ENCODE data around the gene SLC26A9. TPM values are rescaled to one million over a fixed set of nuclear protein-coding genes. Genes with fewer than 3 reads are reported as not detected.

SLC26A9 gene
- total and polyA plus RNA-seq, 2 experiments from 2014 or later = not detected

GRCh38 chr1:205972491-205973168 lies 29.4 kb upstream of the SLC26A9 start:
- H3K4me1 ChIP-seq (ENCODE audit: insufficient read depth) = peaks cover 19% of the 10 kb centered on the region
- no peak overlapping the region for H3K4me2 ChIP-seq (ENCODE audit: unreplicated experiment)
- H3K9me2 ChIP-seq (ENCODE audit: insufficient read depth) = no peaks in the 10 kb centered on the region
- TF ChIP-seq EZH2phosphoT487 (IDR thresholded peaks at IDR 0.05; ENCODE audit: insufficient read depth, low read depth) = no peak
- TF ChIP-seq EZH2 (IDR thresholded peaks at IDR 0.05; ENCODE audit: insufficient read depth, poor library complexity, severe bottlenecking) = no peak
- no peaks in the 10 kb centered on the region for H3K27me3 ChIP-seq (replicated peaks; ENCODE audit: insufficient read depth)
- in situ Hi-C loops (cut with MboI) = no loop called here
- DNase-seq = no peak
- no peak overlapping the region for H2AFZ ChIP-seq
- WGBS, 2 experiments (ENCODE audit: low coverage in 1 of 2, low lambda C conversion rate in 2 of 2, missing lambda C conversion rate in 2 of 2) = 58 to 59% methylated on average over 11 of the region's 11 CpGs
- H4K20me1 ChIP-seq (ENCODE audit: insufficient read depth) = no peaks in the 10 kb centered on the region
- no peaks in the 10 kb centered on the region; the same call in 1 of the 2 replicates for H3F3A ChIP-seq (ENCODE audit: insufficient read depth)
- H3K9me3 ChIP-seq (ENCODE audit: low read depth) = no peaks in the 10 kb centered on the region
- no peak overlapping the region for H3K4me3 ChIP-seq
- H3K27ac ChIP-seq = no peak overlapping the region
- H3K79me2 ChIP-seq (ENCODE audit: insufficient read depth) = no peaks in the 10 kb centered on the region
- no peaks in the 10 kb centered on the region for H3K36me3 ChIP-seq (ENCODE audit: low read depth)
- H3K9ac ChIP-seq = no peak overlapping the region

GRCh38 chr1:205972081-205972480 lies 28.8 kb upstream of the SLC26A9 start:
- no peaks in the 10 kb centered on the region for H3K36me3 ChIP-seq (ENCODE audit: low read depth)

GRCh38 chr1:205971082-205971481 lies 27.8 kb upstream of the SLC26A9 start:
- H3K79me2 ChIP-seq (ENCODE audit: insufficient read depth) = no peaks in the 10 kb centered on the region
- in situ Hi-C loops (cut with MboI) = no loop called here

More at GRCh38 chr1:205972081-205972480, 28.8 kb upstream of the SLC26A9 start:
- in situ Hi-C loops (cut with MboI) = no loop called here
- Histone ChIP-seq H3K4me2 (ENCODE audit: unreplicated experiment) (no peak overlapping the region), H3K4me3 (no peak overlapping the region), H3K9ac (no peak overlapping the region), H3K27me3 (replicated peaks; ENCODE audit: insufficient read depth) (no peaks in the 10 kb centered on the region), H3K9me3 (ENCODE audit: low read depth) (no peaks in the 10 kb centered on the region), H3F3A (ENCODE audit: insufficient read depth) (no peaks in the 10 kb centered on the region; the same call in 1 of the 2 replicates), H3K79me2 (ENCODE audit: insufficient read depth) (no peaks in the 10 kb centered on the region), H2AFZ (no peak overlapping the region), H3K27ac (no peak overlapping the region), H4K20me1 (ENCODE audit: insufficient read depth) (no peaks in the 10 kb centered on the region), H3K4me1 (ENCODE audit: insufficient read depth) (peaks cover 17% of the 10 kb centered on the region), H3K9me2 (ENCODE audit: insufficient read depth) (no peaks in the 10 kb centered on the region)
- no peak for DNase-seq
- WGBS, 2 experiments (ENCODE audit: low coverage in 1 of 2, low lambda C conversion rate in 2 of 2, missing lambda C conversion rate in 2 of 2) = 78 to 84% methylated on average over 4 of the region's 4 CpGs
- no peak for TF ChIP-seq EZH2 (IDR thresholded peaks at IDR 0.05; ENCODE audit: insufficient read depth, poor library complexity, severe bottlenecking)
- no peak for TF ChIP-seq EZH2phosphoT487 (IDR thresholded peaks at IDR 0.05; ENCODE audit: insufficient read depth, low read depth)

GRCh38 chr1:205970486-205970885 lies 27.2 kb upstream of the SLC26A9 start:
- no peak overlapping the region for H3K4me2 ChIP-seq (ENCODE audit: unreplicated experiment)
- H3F3A ChIP-seq (ENCODE audit: insufficient read depth) = no peaks in the 10 kb centered on the region; the same call in 1 of the 2 replicates
- H3K36me3 ChIP-seq (ENCODE audit: low read depth) = no peaks in the 10 kb centered on the region
- TF ChIP-seq EZH2 (IDR thresholded peaks at IDR 0.05; ENCODE audit: insufficient read depth, poor library complexity, severe bottlenecking) (no peak), EZH2phosphoT487 (IDR thresholded peaks at IDR 0.05; ENCODE audit: insufficient read depth, low read depth) (no peak)
- no peak overlapping the region for H3K4me3 ChIP-seq
- H2AFZ ChIP-seq = no peak overlapping the region
- 0% methylated on average over 1 of the region's 1 CpG for WGBS, 2 experiments (ENCODE audit: low coverage in 1 of 2, low lambda C conversion rate in 2 of 2, missing lambda C conversion rate in 2 of 2)
- H3K9ac ChIP-seq = no peak overlapping the region
- H3K4me1 ChIP-seq (ENCODE audit: insufficient read depth) = peaks cover 10% of the 10 kb centered on the region
- no peak overlapping the region for H3K27ac ChIP-seq
- no peaks in the 10 kb centered on the region for H3K27me3 ChIP-seq (replicated peaks; ENCODE audit: insufficient read depth)
- no peak for DNase-seq
- no peaks in the 10 kb centered on the region for H3K9me2 ChIP-seq (ENCODE audit: insufficient read depth)
- H4K20me1 ChIP-seq (ENCODE audit: insufficient read depth) = no peaks in the 10 kb centered on the region
- no peaks in the 10 kb centered on the region for H3K79me2 ChIP-seq (ENCODE audit: insufficient read depth)
- no peaks in the 10 kb centered on the region for H3K9me3 ChIP-seq (ENCODE audit: low read depth)
- in situ Hi-C loops (cut with MboI) = no loop called here

More at GRCh38 chr1:205971082-205971481, 27.8 kb upstream of the SLC26A9 start:
- Histone ChIP-seq H4K20me1 (ENCODE audit: insufficient read depth) (no peaks in the 10 kb centered on the region), H3K36me3 (ENCODE audit: low read depth) (no peaks in the 10 kb centered on the region), H3K4me2 (ENCODE audit: unreplicated experiment) (no peak overlapping the region), H3K27me3 (replicated peaks; ENCODE audit: insufficient read depth) (no peaks in the 10 kb centered on the region), H3K9me2 (ENCODE audit: insufficient read depth) (no peaks in the 10 kb centered on the region), H2AFZ (no peak overlapping the region), H3K9ac (no peak overlapping the region), H3K9me3 (ENCODE audit: low read depth) (no peaks in the 10 kb centered on the region), H3F3A (ENCODE audit: insufficient read depth) (no peaks in the 10 kb centered on the region; the same call in 1 of the 2 replicates), H3K27ac (no peak overlapping the region), H3K4me1 (ENCODE audit: insufficient read depth) (peaks cover 10% of the 10 kb centered on the region), H3K4me3 (no peak overlapping the region)
- TF ChIP-seq EZH2phosphoT487 (IDR thresholded peaks at IDR 0.05; ENCODE audit: insufficient read depth, low read depth) (no peak), EZH2 (IDR thresholded peaks at IDR 0.05; ENCODE audit: insufficient read depth, poor library complexity, severe bottlenecking) (no peak)
- 79 to 82% methylated on average over 4 of the region's 4 CpGs for WGBS, 2 experiments (ENCODE audit: low coverage in 1 of 2, low lambda C conversion rate in 2 of 2, missing lambda C conversion rate in 2 of 2)
- no peak for DNase-seq
